Measurements from ENCODE around the gene PHC3.

The PHC3 gene

DNA sequence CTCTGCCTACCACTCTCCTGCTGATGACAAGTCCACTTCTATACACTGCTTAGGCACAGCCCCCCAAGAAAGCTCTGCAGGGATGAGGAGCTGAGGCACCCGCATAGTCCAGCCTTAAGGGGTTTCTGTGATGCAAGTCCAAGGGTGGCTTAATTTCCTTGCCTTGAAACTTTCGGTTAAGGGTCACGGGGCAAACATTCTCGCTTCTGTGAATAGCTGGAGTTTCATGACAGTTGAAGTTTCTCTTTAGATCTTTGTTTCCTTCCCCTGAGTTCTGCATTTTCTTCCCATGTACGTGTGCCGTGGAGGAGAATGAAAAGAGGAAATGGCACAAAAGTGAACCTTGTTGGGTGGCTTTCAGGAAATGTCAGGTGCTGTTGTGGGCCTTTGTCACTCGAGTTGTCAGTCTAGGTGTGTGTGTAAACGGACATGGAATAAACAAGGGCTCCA is 136.7 kb downstream of the PHC3 start:
- DNase-seq (ENCODE audit: extremely low read depth in 1 of 2, low read depth in 1 of 2): no peak

GRCh38 chr3:170044271-170044670 is 137.3 kb downstream of the PHC3 start:
- no peak for DNase-seq (ENCODE audit: extremely low read depth in 1 of 2, low read depth in 1 of 2)

DNA sequence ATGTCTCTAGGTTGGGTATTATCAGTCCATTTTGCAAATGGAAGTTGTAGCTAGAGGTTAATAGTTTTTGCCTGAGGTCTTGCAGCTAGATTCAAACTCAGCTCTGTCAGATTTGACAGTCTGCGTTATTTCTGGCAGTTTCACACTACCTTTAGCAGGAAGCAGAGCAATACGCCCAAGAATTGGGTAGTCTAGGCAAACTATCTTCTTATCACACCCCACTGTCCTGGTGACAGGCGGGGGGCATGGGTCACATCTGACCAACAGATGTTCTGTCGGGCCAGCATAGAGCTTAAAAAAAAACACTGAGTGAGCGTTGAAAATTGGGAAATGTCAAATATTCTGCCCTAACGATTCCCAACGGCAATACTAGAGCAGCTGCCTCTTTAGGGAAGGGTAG is 138.0 kb downstream of the PHC3 start:
- no peak for DNase-seq (ENCODE audit: extremely low read depth in 1 of 2, low read depth in 1 of 2)

GRCh38 chr3:170040418-170040817 is 141.1 kb downstream of the PHC3 start:
- DNase-seq (ENCODE audit: extremely low read depth in 1 of 2, low read depth in 1 of 2): no peak

GRCh38 chr3:170038434-170039110 is 143.0 kb downstream of the PHC3 start:
- no peak for DNase-seq (ENCODE audit: extremely low read depth in 1 of 2, low read depth in 1 of 2)

Measured in activated CD8-positive, alpha-beta memory T cell treated with anti-CD3 and anti-CD28 coated beads for 1 hour (primary cell).